ENCODE data around the gene IDE.
"Not testable (repeated sequence)": the region's sequence is repeated elsewhere in the genome, so short reads cannot be mapped to it uniquely, and the experiment has no call there.

IDE gene

GRCh38 chr10:92451431-92451830 is 122.5 kb downstream of the IDE start:
- H3K27ac ChIP-seq (ENCODE audit: low read depth, low read length) = no peak overlapping the region
- peaks cover 43% of the 10 kb centered on the region for H3K36me3 ChIP-seq (ENCODE audit: control insufficient read depth, insufficient read depth, low read length)
- no peak overlapping the region for H3K4me3 ChIP-seq (ENCODE audit: low read depth, low read length)
- H3K4me1 ChIP-seq (ENCODE audit: control insufficient read depth, insufficient read depth, low read length) = no peaks in the 10 kb centered on the region
- H3K9me3 ChIP-seq (ENCODE audit: control insufficient read depth, insufficient read depth, low read length) = no peaks in the 10 kb centered on the region
- H3K9ac ChIP-seq (ENCODE audit: low read depth, low read length) = no peak overlapping the region
- no peaks in the 10 kb centered on the region for H3K27me3 ChIP-seq (ENCODE audit: control insufficient read depth, insufficient read depth, low read length)

- H3K27me3 ChIP-seq (ENCODE audit: control insufficient read depth, insufficient read depth, low read length) = no peaks in the 10 kb centered on the region
- H3K9ac ChIP-seq (ENCODE audit: low read depth, low read length) = no peak overlapping the region
- no peak overlapping the region for H3K27ac ChIP-seq (ENCODE audit: low read depth, low read length)
- no peak overlapping the region for H3K4me3 ChIP-seq (ENCODE audit: low read depth, low read length)
- no peaks in the 10 kb centered on the region for H3K9me3 ChIP-seq (ENCODE audit: control insufficient read depth, insufficient read depth, low read length)
- peaks cover 38% of the 10 kb centered on the region for H3K36me3 ChIP-seq (ENCODE audit: control insufficient read depth, insufficient read depth, low read length)
- H3K4me1 ChIP-seq (ENCODE audit: control insufficient read depth, insufficient read depth, low read length) = no peaks in the 10 kb centered on the region
Measured at GRCh38 chr10:92450896-92451295, 123.0 kb downstream of the IDE start.

- no peak overlapping the region for H3K4me3 ChIP-seq (ENCODE audit: low read depth, low read length)
- no peaks in the 10 kb centered on the region for H3K36me3 ChIP-seq (ENCODE audit: control insufficient read depth, insufficient read depth, low read length)
- H3K27ac ChIP-seq (ENCODE audit: low read depth, low read length) = no peak overlapping the region
- no peaks in the 10 kb centered on the region for H3K27me3 ChIP-seq (ENCODE audit: control insufficient read depth, insufficient read depth, low read length)
- no peaks in the 10 kb centered on the region; the same call in 1 of the 2 replicates for H3K4me1 ChIP-seq (ENCODE audit: control insufficient read depth, insufficient read depth, low read length)
- no peaks in the 10 kb centered on the region for H3K9me3 ChIP-seq (ENCODE audit: control insufficient read depth, insufficient read depth, low read length)
- no peak overlapping the region for H3K9ac ChIP-seq (ENCODE audit: low read depth, low read length)
Measured at GRCh38 chr10:92440578-92440977, 133.3 kb downstream of the IDE start.

- Histone ChIP-seq H3K27ac (ENCODE audit: low read depth, low read length) (no peak overlapping the region), H3K4me3 (ENCODE audit: low read depth, low read length) (no peak overlapping the region), H3K9me3 (ENCODE audit: control insufficient read depth, insufficient read depth, low read length) (no peaks in the 10 kb centered on the region), H3K36me3 (ENCODE audit: control insufficient read depth, insufficient read depth, low read length) (no peaks in the 10 kb centered on the region), H3K9ac (ENCODE audit: low read depth, low read length) (no peak overlapping the region), H3K4me1 (ENCODE audit: control insufficient read depth, insufficient read depth, low read length) (no peaks in the 10 kb centered on the region; the same call in 1 of the 2 replicates), H3K27me3 (ENCODE audit: control insufficient read depth, insufficient read depth, low read length) (no peaks in the 10 kb centered on the region)
Measured at GRCh38 chr10:92438220-92438619, 135.7 kb downstream of the IDE start.

DNA sequence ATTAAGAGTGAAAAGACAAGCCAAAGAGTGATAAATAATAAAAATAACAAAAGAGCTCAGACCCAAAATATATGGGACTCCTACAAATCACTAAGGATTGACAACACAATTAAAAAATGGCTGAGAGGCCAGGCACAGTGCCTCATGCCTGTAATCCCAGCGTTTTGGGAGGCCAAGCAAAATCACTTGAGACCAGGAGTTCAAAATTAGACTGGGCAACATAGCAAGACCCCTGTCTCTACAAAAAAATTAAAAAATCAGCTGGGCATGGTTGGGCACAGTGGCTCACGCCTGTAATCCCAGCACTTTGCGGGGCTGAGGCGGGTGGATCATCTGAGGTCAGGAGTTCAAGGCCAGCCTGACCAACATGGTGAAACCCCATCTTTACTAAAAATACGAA is 137.3 kb downstream of the IDE start:
- Histone ChIP-seq H3K9ac (ENCODE audit: low read depth, low read length) (no peak overlapping the region), H3K27me3 (ENCODE audit: control insufficient read depth, insufficient read depth, low read length) (no peaks in the 10 kb centered on the region), H3K36me3 (ENCODE audit: control insufficient read depth, insufficient read depth, low read length) (no peaks in the 10 kb centered on the region), H3K9me3 (ENCODE audit: control insufficient read depth, insufficient read depth, low read length) (no peaks in the 10 kb centered on the region), H3K4me3 (ENCODE audit: low read depth, low read length) (no peak overlapping the region), H3K27ac (ENCODE audit: low read depth, low read length) (no peak overlapping the region), H3K4me1 (ENCODE audit: control insufficient read depth, insufficient read depth, low read length) (no peaks in the 10 kb centered on the region; the same call in 1 of the 2 replicates)

DNA sequence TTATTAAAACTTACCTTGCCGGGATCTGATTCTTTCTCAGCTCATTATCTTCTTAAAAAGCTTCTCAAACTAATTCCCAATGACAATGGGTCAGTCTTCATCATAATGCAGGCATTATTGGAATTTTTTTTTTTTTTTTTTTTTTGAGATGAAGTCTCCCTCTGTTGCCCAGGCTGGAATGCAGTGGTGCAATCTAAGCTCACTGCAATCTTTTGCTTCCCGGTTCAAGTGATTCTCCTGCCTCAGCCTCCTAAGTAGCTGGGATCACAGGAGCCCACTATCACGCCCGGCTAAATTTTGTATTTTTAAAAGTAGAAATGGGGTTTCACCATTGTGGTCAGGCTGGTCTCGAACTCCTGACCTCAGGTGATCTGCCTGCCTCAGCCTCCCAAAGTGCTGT is 137.8 kb downstream of the IDE start:
- H3K27me3 ChIP-seq (ENCODE audit: control insufficient read depth, insufficient read depth, low read length); H3K4me1 ChIP-seq (ENCODE audit: control insufficient read depth, insufficient read depth, low read length); H3K4me3 ChIP-seq (ENCODE audit: low read depth, low read length); H3K9me3 ChIP-seq (ENCODE audit: control insufficient read depth, insufficient read depth, low read length); H3K9ac ChIP-seq (ENCODE audit: low read depth, low read length); H3K27ac ChIP-seq (ENCODE audit: low read depth, low read length); H3K36me3 ChIP-seq (ENCODE audit: control insufficient read depth, insufficient read depth, low read length): not testable (repeated sequence)

- H3K4me1 ChIP-seq (ENCODE audit: control insufficient read depth, insufficient read depth, low read length) = no peaks in the 10 kb centered on the region; the same call in 1 of the 2 replicates
- H3K27me3 ChIP-seq (ENCODE audit: control insufficient read depth, insufficient read depth, low read length) = no peaks in the 10 kb centered on the region
- H3K4me3 ChIP-seq (ENCODE audit: low read depth, low read length) = no peak overlapping the region
- no peaks in the 10 kb centered on the region for H3K36me3 ChIP-seq (ENCODE audit: control insufficient read depth, insufficient read depth, low read length)
- no peak overlapping the region for H3K9ac ChIP-seq (ENCODE audit: low read depth, low read length)
- H3K9me3 ChIP-seq (ENCODE audit: control insufficient read depth, insufficient read depth, low read length) = no peaks in the 10 kb centered on the region
- no peak overlapping the region for H3K27ac ChIP-seq (ENCODE audit: low read depth, low read length)
Measured at GRCh38 chr10:92434385-92434784, 139.5 kb downstream of the IDE start.

DNA sequence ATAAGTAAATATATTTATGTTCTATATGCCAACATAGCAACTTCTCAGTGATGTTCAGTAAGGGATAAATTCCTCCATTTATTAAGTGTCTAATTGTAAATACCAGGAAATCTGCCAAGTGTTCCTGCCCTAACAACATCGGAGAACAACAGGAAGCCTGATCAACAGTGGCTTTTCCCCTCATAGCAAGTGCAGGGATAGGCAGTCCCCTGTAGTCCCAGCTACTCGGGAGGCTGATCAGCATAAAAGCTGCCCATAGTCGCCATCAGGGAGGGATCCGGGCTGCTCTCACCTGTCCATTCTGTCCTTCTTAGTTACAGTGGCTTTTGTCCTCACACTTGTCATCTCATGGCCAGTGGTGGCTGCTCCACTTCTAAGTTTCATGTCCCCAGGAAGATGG is 141.3 kb downstream of the IDE start:
- no peaks in the 10 kb centered on the region for H3K36me3 ChIP-seq (ENCODE audit: control insufficient read depth, insufficient read depth, low read length)
- H3K9ac ChIP-seq (ENCODE audit: low read depth, low read length) = no peak overlapping the region
- no peaks in the 10 kb centered on the region for H3K9me3 ChIP-seq (ENCODE audit: control insufficient read depth, insufficient read depth, low read length)
- no peak overlapping the region for H3K27ac ChIP-seq (ENCODE audit: low read depth, low read length)
- no peaks in the 10 kb centered on the region; the same call in 1 of the 2 replicates for H3K4me1 ChIP-seq (ENCODE audit: control insufficient read depth, insufficient read depth, low read length)
- H3K27me3 ChIP-seq (ENCODE audit: control insufficient read depth, insufficient read depth, low read length) = no peaks in the 10 kb centered on the region
- H3K4me3 ChIP-seq (ENCODE audit: low read depth, low read length) = no peak overlapping the region

- Histone ChIP-seq H3K27me3 (ENCODE audit: control insufficient read depth, insufficient read depth, low read length) (no peaks in the 10 kb centered on the region), H3K4me3 (ENCODE audit: low read depth, low read length) (no peak overlapping the region), H3K27ac (ENCODE audit: low read depth, low read length) (no peak overlapping the region), H3K9ac (ENCODE audit: low read depth, low read length) (no peak overlapping the region), H3K36me3 (ENCODE audit: control insufficient read depth, insufficient read depth, low read length) (no peaks in the 10 kb centered on the region), H3K4me1 (ENCODE audit: control insufficient read depth, insufficient read depth, low read length) (no peaks in the 10 kb centered on the region), H3K9me3 (ENCODE audit: control insufficient read depth, insufficient read depth, low read length) (no peaks in the 10 kb centered on the region)
Measured at GRCh38 chr10:92430103-92430502, 143.8 kb downstream of the IDE start.

GRCh38 chr10:92421550-92421949 is 152.3 kb downstream of the IDE start:
- H3K36me3 ChIP-seq (ENCODE audit: control insufficient read depth, insufficient read depth, low read length) = no peaks in the 10 kb centered on the region
- H3K9ac ChIP-seq (ENCODE audit: low read depth, low read length) = no peak overlapping the region
- H3K4me3 ChIP-seq (ENCODE audit: low read depth, low read length) = no peak overlapping the region
- no peak overlapping the region for H3K27ac ChIP-seq (ENCODE audit: low read depth, low read length)
- no peaks in the 10 kb centered on the region for H3K9me3 ChIP-seq (ENCODE audit: control insufficient read depth, insufficient read depth, low read length)
- peaks cover 18% of the 10 kb centered on the region for H3K27me3 ChIP-seq (ENCODE audit: control insufficient read depth, insufficient read depth, low read length)
- H3K4me1 ChIP-seq (ENCODE audit: control insufficient read depth, insufficient read depth, low read length) = peaks cover 12% of the 10 kb centered on the region; the same call in 1 of the 2 replicates

DNA sequence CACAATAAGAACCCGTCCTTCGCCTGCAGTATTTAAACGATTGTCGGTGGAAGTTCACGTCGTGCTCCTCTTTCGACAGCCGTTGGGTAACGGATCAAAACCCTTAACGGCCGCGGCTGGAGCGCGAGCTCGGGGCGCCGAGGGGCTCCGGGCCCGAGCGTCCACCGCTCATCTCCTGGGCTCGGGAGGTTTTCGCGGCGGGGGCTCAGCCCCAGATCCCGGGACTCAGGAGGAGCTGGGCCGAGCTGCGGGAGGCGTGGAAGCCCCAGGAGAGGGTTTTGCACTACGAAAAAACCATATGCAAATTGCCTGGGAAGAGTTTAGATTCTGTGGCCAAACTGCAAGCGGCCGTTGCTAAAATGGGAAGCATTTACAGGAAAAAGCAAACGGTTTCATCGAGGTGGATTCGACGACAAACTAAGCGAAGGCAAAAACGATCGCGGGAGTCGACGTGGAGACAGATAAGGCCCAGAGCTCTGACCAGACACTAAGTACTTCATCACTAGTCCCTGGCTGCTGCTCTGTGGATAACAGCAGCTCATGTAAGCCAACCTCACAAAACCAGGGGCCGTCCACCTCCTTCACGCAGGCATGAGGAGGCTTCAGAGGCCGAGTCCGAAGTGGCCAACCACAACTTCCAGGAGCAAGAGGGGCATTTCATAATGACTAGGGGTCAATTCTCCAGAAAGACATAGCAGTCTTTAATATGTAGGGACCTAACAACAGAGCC is 153.2 kb downstream of the IDE start:
- Histone ChIP-seq H3K36me3 (ENCODE audit: control insufficient read depth, insufficient read depth, low read length) (no peaks in the 10 kb centered on the region), H3K4me3 (ENCODE audit: low read depth, low read length) (peak overlapping the region; percentile 48), H3K27me3 (ENCODE audit: control insufficient read depth, insufficient read depth, low read length) (peaks cover 18% of the 10 kb centered on the region), H3K4me1 (ENCODE audit: control insufficient read depth, insufficient read depth, low read length) (peaks cover 12% of the 10 kb centered on the region; the same call in 1 of the 2 replicates), H3K9ac (ENCODE audit: low read depth, low read length) (no peak overlapping the region), H3K9me3 (ENCODE audit: control insufficient read depth, insufficient read depth, low read length) (0 out of 2 replicates have a peak, but pooled peaks cover 3% of the 10 kb centered on the region), H3K27ac (ENCODE audit: low read depth, low read length) (no peak overlapping the region)

Measured in HUES48 (cell line).